K562 (cell line): ENCODE measurements around the gene TMC4. TPM values are rescaled to one million over a fixed set of nuclear protein-coding genes. Genes with fewer than 3 reads are reported as not detected.

Source experiments
- DMBX1 ChIP-seq: fragments of 250-450 bp; sonication (Bioruptor Pico); IDR thresholded peaks from 2 replicates; pipeline ENCODE4 v1.8.0; 2022; ENCODE audit warnings: inconsistent platforms, mild to moderate bottlenecking, moderate library complexity, borderline replicate concordance
- LEF1 ChIP-seq: fragments of 450-650 bp; IDR thresholded peaks from 2 replicates; pipeline ENCODE4 v1.6.1; 2016; ENCODE audit warnings: mild to moderate bottlenecking
- NCOR1 ChIP-seq: fragments of 450-650 bp; IDR thresholded peaks from 2 replicates; pipeline ENCODE4 v1.6.1; 2016; ENCODE audit warnings: mild to moderate bottlenecking, moderate library complexity
- SMARCA5 ChIP-seq: fragments of 450-650 bp; IDR thresholded peaks from 2 replicates; pipeline ENCODE4 v1.6.1; 2016
- SMARCC2 ChIP-seq: fragments of 450-650 bp; IDR thresholded peaks from 2 replicates; pipeline ENCODE4 v1.6.1; 2017; ENCODE audit warnings: antibody characterized with exemption, moderate library complexity, mild to moderate bottlenecking, low read depth
- TRIM28 ChIP-seq: fragments of 450-650 bp; IDR thresholded peaks from 2 replicates; pipeline ENCODE4 v1.6.1; 2017
- ZNF175 ChIP-seq: fragments of 200-800 bp; sonication (Bioruptor generic); IDR thresholded peaks from 2 replicates; pipeline ENCODE4 v1.6.1; 2016; ENCODE audit warnings: low read depth, mild to moderate bottlenecking, missing genetic modification characterization, missing compliant biosample characterization
- polyA plus RNA-seq, 8 experiments: library from polyadenylated mRNA; depleted of rRNA in 4 of 8; stranded (reverse) in 5 of 8; unstranded in 3 of 8; fragments of >200 nt; fragmentation: Nextera tagmentation in 2 of 8; fragmentation: Illumina TruSeq in 1 of 8; extraction: Ambion mirVana in 2 of 8; extraction: Trizol in 1 of 8; gene quantifications; 2 replicates each; pipeline versions ENCODE4 v1.2.1 to v1.2.3, GENCODE V29; 2011 to 2014; ENCODE audit warnings: inconsistent platforms in 1 of 8, missing spikeins in 1 of 8
- total RNA-seq, 7 experiments: library from RNA; depleted of rRNA in 6 of 7; stranded (reverse); fragments of >200 nt in 6 of 7; fragmentation: Illumina TruSeq in 2 of 7; extraction: Trizol in 2 of 7; gene quantifications; 2 replicates each; pipeline versions ENCODE4 v1.2.1 to v1.2.3, GENCODE V29; 2011 to 2021; ENCODE audit warnings: low replicate concordance in 1 of 7
- TF ChIP-seq, protein P1 (sequence below): sonication (generic); formaldehyde crosslinking; IDR thresholded peaks from 2 replicates; pipeline ENCODE4 v1.8.0; 2022; ENCODE audit warnings: mild to moderate bottlenecking, missing genetic modification reagents
- TF ChIP-seq, protein P2 (sequence below): fragments of 450-650 bp; formaldehyde crosslinking; IDR thresholded peaks from 2 replicates; pipeline ENCODE4 v1.4.0; 2020; ENCODE audit warnings: mild to moderate bottlenecking, moderate library complexity
- TF ChIP-seq, protein P3 (sequence below): fragments of 450-650 bp; conservative IDR thresholded peaks from 2 replicates; pipeline ENCODE4 v1.6.1; 2016; ENCODE audit warnings: missing genetic modification characterization, low read depth, mild to moderate bottlenecking, missing compliant biosample characterization, moderate library complexity
- TF ChIP-seq, protein P4 (sequence below): IDR thresholded peaks from 2 replicates; pipeline ENCODE4 v1.6.1; 2014; ENCODE audit warnings: antibody characterized with exemption
- TF ChIP-seq, protein P5 (sequence below): fragments of 200-600 bp; sonication (generic); IDR thresholded peaks from one replicate; pipeline ENCODE4 v1.6.1; 2012; ENCODE audit warnings: mild to moderate bottlenecking, low read depth, low read length, inconsistent platforms

Gene TMC4
- total and polyA plus RNA-seq, 9 of the 15 experiments (the other 6 are each of a cell fraction or from before 2014, with no cell fraction given): 0.12 to 0.79 (median 0.36) TPM; not detected in 2

DNA sequence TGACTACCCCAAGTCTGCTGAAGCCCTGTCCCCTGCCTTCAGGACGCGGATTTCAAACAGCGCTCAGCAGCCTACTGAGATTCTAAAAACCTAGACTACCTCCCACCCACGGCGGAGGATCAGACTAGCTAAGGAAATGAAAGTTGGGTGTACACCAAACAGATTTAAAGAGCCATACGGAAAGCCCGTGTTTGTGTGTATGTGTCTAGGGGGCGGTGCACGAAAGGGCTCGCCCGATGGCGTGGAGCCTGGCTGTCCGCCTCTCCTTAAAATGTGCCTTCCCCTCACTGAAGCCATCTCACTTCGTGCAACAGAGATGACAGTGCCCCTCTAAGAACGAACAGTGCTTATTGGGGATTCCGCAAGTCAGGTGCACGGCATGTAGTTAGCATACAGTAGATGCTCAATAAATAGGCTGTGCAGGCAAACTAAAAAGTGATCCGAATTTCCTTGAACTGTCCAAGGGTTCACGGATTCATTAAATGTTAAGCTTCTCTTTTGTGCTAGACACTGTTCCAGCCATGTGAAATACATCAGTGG is 14.1 kb downstream of the TMC4 start (continued):
- TF ChIP-seq, protein P1, sequence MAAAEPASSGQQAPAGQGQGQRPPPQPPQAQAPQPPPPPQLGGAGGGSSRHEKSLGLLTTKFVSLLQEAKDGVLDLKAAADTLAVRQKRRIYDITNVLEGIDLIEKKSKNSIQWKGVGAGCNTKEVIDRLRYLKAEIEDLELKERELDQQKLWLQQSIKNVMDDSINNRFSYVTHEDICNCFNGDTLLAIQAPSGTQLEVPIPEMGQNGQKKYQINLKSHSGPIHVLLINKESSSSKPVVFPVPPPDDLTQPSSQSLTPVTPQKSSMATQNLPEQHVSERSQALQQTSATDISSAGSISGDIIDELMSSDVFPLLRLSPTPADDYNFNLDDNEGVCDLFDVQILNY (CRISPR knock-in tag): 0 out of 2 replicates have a peak, but pooled peaks have one; percentile 23
- TF ChIP-seq, protein P2, sequence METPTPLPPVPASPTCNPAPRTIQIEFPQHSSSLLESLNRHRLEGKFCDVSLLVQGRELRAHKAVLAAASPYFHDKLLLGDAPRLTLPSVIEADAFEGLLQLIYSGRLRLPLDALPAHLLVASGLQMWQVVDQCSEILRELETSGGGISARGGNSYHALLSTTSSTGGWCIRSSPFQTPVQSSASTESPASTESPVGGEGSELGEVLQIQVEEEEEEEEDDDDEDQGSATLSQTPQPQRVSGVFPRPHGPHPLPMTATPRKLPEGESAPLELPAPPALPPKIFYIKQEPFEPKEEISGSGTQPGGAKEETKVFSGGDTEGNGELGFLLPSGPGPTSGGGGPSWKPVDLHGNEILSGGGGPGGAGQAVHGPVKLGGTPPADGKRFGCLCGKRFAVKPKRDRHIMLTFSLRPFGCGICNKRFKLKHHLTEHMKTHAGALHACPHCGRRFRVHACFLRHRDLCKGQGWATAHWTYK (CRISPR knock-in tag): 0 out of 2 replicates have a peak, but pooled peaks have one; percentile 40
- TF ChIP-seq, protein P3, sequence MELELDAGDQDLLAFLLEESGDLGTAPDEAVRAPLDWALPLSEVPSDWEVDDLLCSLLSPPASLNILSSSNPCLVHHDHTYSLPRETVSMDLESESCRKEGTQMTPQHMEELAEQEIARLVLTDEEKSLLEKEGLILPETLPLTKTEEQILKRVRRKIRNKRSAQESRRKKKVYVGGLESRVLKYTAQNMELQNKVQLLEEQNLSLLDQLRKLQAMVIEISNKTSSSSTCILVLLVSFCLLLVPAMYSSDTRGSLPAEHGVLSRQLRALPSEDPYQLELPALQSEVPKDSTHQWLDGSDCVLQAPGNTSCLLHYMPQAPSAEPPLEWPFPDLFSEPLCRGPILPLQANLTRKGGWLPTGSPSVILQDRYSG (tag): no peak
- TF ChIP-seq, protein P4, sequence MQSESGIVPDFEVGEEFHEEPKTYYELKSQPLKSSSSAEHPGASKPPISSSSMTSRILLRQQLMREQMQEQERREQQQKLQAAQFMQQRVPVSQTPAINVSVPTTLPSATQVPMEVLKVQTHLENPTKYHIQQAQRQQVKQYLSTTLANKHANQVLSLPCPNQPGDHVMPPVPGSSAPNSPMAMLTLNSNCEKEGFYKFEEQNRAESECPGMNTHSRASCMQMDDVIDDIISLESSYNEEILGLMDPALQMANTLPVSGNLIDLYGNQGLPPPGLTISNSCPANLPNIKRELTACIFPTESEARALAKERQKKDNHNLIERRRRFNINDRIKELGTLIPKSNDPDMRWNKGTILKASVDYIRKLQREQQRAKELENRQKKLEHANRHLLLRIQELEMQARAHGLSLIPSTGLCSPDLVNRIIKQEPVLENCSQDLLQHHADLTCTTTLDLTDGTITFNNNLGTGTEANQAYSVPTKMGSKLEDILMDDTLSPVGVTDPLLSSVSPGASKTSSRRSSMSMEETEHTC: no peak
- TF ChIP-seq LEF1: no peak
- TF ChIP-seq TRIM28: no peak
- 0 out of 2 replicates have a peak, but pooled peaks have one; percentile 10 for TF ChIP-seq ZNF175 (CRISPR knock-in tag)
- TF ChIP-seq NCOR1: no peak
- TF ChIP-seq DMBX1: no peak
- no peak for TF ChIP-seq SMARCC2
- TF ChIP-seq, protein P5, sequence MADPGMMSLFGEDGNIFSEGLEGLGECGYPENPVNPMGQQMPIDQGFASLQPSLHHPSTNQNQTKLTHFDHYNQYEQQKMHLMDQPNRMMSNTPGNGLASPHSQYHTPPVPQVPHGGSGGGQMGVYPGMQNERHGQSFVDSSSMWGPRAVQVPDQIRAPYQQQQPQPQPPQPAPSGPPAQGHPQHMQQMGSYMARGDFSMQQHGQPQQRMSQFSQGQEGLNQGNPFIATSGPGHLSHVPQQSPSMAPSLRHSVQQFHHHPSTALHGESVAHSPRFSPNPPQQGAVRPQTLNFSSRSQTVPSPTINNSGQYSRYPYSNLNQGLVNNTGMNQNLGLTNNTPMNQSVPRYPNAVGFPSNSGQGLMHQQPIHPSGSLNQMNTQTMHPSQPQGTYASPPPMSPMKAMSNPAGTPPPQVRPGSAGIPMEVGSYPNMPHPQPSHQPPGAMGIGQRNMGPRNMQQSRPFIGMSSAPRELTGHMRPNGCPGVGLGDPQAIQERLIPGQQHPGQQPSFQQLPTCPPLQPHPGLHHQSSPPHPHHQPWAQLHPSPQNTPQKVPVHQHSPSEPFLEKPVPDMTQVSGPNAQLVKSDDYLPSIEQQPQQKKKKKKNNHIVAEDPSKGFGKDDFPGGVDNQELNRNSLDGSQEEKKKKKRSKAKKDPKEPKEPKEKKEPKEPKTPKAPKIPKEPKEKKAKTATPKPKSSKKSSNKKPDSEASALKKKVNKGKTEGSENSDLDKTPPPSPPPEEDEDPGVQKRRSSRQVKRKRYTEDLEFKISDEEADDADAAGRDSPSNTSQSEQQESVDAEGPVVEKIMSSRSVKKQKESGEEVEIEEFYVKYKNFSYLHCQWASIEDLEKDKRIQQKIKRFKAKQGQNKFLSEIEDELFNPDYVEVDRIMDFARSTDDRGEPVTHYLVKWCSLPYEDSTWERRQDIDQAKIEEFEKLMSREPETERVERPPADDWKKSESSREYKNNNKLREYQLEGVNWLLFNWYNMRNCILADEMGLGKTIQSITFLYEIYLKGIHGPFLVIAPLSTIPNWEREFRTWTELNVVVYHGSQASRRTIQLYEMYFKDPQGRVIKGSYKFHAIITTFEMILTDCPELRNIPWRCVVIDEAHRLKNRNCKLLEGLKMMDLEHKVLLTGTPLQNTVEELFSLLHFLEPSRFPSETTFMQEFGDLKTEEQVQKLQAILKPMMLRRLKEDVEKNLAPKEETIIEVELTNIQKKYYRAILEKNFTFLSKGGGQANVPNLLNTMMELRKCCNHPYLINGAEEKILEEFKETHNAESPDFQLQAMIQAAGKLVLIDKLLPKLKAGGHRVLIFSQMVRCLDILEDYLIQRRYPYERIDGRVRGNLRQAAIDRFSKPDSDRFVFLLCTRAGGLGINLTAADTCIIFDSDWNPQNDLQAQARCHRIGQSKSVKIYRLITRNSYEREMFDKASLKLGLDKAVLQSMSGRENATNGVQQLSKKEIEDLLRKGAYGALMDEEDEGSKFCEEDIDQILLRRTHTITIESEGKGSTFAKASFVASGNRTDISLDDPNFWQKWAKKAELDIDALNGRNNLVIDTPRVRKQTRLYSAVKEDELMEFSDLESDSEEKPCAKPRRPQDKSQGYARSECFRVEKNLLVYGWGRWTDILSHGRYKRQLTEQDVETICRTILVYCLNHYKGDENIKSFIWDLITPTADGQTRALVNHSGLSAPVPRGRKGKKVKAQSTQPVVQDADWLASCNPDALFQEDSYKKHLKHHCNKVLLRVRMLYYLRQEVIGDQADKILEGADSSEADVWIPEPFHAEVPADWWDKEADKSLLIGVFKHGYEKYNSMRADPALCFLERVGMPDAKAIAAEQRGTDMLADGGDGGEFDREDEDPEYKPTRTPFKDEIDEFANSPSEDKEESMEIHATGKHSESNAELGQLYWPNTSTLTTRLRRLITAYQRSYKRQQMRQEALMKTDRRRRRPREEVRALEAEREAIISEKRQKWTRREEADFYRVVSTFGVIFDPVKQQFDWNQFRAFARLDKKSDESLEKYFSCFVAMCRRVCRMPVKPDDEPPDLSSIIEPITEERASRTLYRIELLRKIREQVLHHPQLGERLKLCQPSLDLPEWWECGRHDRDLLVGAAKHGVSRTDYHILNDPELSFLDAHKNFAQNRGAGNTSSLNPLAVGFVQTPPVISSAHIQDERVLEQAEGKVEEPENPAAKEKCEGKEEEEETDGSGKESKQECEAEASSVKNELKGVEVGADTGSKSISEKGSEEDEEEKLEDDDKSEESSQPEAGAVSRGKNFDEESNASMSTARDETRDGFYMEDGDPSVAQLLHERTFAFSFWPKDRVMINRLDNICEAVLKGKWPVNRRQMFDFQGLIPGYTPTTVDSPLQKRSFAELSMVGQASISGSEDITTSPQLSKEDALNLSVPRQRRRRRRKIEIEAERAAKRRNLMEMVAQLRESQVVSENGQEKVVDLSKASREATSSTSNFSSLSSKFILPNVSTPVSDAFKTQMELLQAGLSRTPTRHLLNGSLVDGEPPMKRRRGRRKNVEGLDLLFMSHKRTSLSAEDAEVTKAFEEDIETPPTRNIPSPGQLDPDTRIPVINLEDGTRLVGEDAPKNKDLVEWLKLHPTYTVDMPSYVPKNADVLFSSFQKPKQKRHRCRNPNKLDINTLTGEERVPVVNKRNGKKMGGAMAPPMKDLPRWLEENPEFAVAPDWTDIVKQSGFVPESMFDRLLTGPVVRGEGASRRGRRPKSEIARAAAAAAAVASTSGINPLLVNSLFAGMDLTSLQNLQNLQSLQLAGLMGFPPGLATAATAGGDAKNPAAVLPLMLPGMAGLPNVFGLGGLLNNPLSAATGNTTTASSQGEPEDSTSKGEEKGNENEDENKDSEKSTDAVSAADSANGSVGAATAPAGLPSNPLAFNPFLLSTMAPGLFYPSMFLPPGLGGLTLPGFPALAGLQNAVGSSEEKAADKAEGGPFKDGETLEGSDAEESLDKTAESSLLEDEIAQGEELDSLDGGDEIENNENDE: no peak
- peak; percentile 66 for TF ChIP-seq SMARCA5
